Testis (tissue), 3 donors: ENCODE measurements around the gene ANXA10. TPM values are rescaled to one million over a fixed set of nuclear protein-coding genes. Genes with fewer than 3 reads are reported as not detected.

Source experiments
- DNase-seq: peaks from one replicate; pipeline ENCODE4 v3.0.0-alpha.2; 2019
- H3K27ac ChIP-seq, 2 donors: fragments of 200-600 bp; sonication (generic); one replicate each; pipeline ENCODE4 v1.5.1; 2019
- H3K27me3 ChIP-seq: fragments of 200-600 bp; sonication (generic); one replicate; pipeline ENCODE4 v1.5.1; 2019
- H3K36me3 ChIP-seq: fragments of 200-600 bp; sonication (generic); one replicate; pipeline ENCODE4 v1.5.1; 2017; ENCODE audit warnings: low read depth; ENCODE audit errors: missing control alignments
- H3K4me1 ChIP-seq: fragments of 200-600 bp; sonication (generic); one replicate; pipeline ENCODE4 v1.5.1; 2019
- H3K4me3 ChIP-seq, 2 donors: fragments of 200-600 bp; sonication (generic); one replicate each; pipeline ENCODE4 v1.5.1; 2017 to 2019
- H3K9me3 ChIP-seq: fragments of 200-600 bp; sonication (generic); one replicate; pipeline ENCODE4 v1.5.1; 2017
- CTCF ChIP-seq, 3 experiments: fragments of 450-650 bp in 2 of 3; fragments of 200-600 bp in 1 of 3; sonication (generic) in 1 of 3; IDR thresholded peaks; one replicate each; pipeline ENCODE4 v1.5.1; 2016 to 2019; ENCODE audit warnings: antibody characterized with exemption in 3 of 3, mild to moderate bottlenecking in 2 of 3, moderate library complexity in 1 of 3
- POLR2A ChIP-seq: fragments of 450-650 bp; IDR thresholded peaks from one replicate; pipeline ENCODE4 v1.6.1; 2017; ENCODE audit warnings: antibody characterized with exemption, mild to moderate bottlenecking, moderate library complexity
- WGBS, 2 donors: methylation state at CpG; one replicate each; pipeline ENCODE4 v1.1.5; 2018; 5-methylcytosine and 5-hydroxymethylcytosine counted together
- intact Hi-C: fragments of 100-400 bp; cut with DNase I; formaldehyde crosslinking; loops from one replicate; pipeline ENCODE4 v1.15.1; 2023; ENCODE audit warnings: low total_unique reads
- polyA plus RNA-seq: library from polyadenylated mRNA; stranded (reverse); fragments of 350-450 nt; fragmentation: Illumina TruSeq; extraction: RNeasy Lipid Tissue Mini Kit (QIAGEN cat#74804); gene quantifications from one replicate; pipeline ENCODE4 v1.2.3, GENCODE V29; 2014; ENCODE audit warnings: low read depth, low replicate concordance; ENCODE audit not compliant: insufficient read depth
- total RNA-seq, 2 donors: library from RNA; depleted of rRNA; stranded (reverse); fragments of >200 nt; gene quantifications; one replicate each; pipeline ENCODE4 v1.2.3, GENCODE V29; 2016

The ANXA10 gene
- total and polyA plus RNA-seq, 3 donors from 2014 or later, result 0.25 to 2.7 (median 0.71) TPM

DNA sequence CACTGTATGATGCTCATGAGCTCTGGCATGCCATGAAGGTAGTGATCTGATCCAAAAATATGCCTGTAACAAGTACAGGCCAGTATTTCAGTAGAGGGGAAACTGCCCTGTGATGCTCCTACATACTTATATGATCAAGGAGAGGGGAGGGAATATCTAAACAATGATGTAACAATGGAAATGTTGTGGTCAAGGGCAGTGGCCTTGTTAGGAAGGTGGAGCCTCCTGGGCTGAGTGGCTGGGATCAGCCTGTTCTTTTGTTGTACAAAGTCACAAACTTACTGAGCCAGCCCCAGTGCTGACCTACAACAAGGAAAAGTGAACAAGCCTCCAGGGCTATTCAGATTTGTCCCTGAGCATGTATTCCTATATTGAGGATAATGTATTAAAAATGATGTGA lies 70.3 kb downstream of the ANXA10 start:
- Histone ChIP-seq H3K36me3 (no peaks in the 10 kb centered on the region), H3K9me3 (no peaks in the 10 kb centered on the region), H3K4me1 (peaks cover 4% of the 10 kb centered on the region), H3K27ac (no peak overlapping the region), H3K4me3 (no peak overlapping the region), H3K27me3 (no peaks in the 10 kb centered on the region)
- intact Hi-C loops, result no loop called here
- DNase-seq, result peak; percentile 26
- TF ChIP-seq POLR2A (no peak), CTCF (IDR thresholded peaks at IDR 0.05) (no peak)

DNA sequence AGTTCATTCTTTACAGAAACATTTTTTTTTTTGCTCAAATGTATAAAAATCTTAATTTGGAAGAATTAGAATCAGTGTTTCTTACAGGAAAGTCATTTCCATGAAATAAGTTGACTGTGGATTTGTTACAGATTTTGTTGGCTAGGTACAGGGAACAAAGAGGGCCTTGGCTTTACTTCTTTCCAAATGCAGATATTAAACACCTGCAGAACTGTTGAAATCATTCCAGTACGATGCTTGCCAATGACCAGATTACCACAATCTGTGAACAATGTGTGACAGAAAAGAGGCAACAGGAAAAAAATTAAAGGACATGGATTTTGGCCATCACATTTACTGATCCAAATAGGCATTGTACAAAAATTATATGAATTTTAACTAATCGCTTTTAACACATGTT lies 70.8 kb downstream of the ANXA10 start:
- Histone ChIP-seq H3K4me1 (peaks cover 4% of the 10 kb centered on the region), H3K27ac (no peak overlapping the region), H3K36me3 (no peaks in the 10 kb centered on the region), H3K27me3 (no peaks in the 10 kb centered on the region), H3K9me3 (no peaks in the 10 kb centered on the region), H3K4me3 (no peak overlapping the region)
- DNase-seq, result no peak
- intact Hi-C loops, result no loop called here
- 43% methylated on average over 2 of the region's 2 CpGs for WGBS, 2 donors
- TF ChIP-seq POLR2A, result no peak
- no peak for TF ChIP-seq CTCF (IDR thresholded peaks at IDR 0.05)

DNA sequence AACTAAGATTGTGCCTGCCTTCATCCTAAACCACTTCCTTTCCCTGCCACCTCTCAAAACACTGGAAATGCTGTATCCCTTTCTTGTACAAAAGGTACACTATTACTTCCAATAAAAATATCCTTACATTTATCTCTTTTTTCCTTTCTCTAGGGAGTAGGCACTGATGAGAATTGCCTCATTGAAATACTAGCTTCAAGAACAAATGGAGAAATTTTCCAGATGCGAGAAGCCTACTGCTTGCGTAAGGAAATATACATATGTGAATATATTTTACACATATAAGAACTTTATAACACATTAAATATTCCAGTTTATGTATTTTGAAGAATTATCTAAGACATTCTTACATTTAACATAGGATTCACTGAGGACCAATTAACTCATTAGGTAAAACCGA lies 71.7 kb downstream of the ANXA10 start:
- Histone ChIP-seq H3K4me1 (peaks cover 4% of the 10 kb centered on the region), H3K27me3 (no peaks in the 10 kb centered on the region), H3K4me3 (no peak overlapping the region), H3K36me3 (no peaks in the 10 kb centered on the region), H3K9me3 (no peaks in the 10 kb centered on the region), H3K27ac (no peak overlapping the region)
- no peak for TF ChIP-seq POLR2A
- TF ChIP-seq CTCF (IDR thresholded peaks at IDR 0.05), result no peak
- DNase-seq, result no peak
- 71 to 94% methylated on average over 3 of the region's 3 CpGs for WGBS, 2 donors
- intact Hi-C loops, result no loop called here

DNA sequence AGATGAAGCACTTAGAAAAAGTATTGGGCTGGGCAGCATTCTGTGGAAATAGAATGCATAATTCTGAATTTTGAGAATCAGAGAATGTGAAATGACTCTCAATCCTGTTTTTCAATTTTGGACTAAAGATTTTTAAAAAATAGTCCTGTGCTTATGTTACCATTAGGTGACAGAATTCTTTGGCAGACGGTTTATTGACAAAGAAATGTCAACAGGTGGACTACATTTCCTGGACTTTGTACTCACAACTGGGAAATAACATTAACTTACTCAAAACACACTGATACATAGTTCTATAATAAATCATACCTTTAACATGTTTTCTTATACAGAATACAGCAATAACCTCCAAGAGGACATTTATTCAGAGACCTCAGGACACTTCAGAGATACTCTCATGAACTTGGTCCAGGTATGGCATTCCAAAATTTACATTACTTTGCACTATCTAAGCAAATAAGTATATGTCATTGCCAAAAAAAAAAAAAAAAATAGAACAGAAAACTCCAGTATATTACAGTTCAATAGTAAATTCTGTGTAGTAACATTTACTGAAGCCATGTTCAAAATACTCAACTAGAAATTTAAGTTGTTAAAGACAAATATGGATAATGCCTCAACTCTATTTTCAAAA lies 72.7 kb downstream of the ANXA10 start:
- H3K4me1 ChIP-seq, result peaks cover 4% of the 10 kb centered on the region
- no peaks in the 10 kb centered on the region for H3K27me3 ChIP-seq
- no peak overlapping the region for H3K27ac ChIP-seq
- intact Hi-C loops, result no loop called here
- WGBS, 2 donors, result 84 to 87% methylated on average over 1 of the region's 1 CpG
- H3K4me3 ChIP-seq, result no peak overlapping the region
- TF ChIP-seq CTCF (IDR thresholded peaks at IDR 0.05) (no peak), POLR2A (no peak)
- no peak for DNase-seq
- no peaks in the 10 kb centered on the region for H3K36me3 ChIP-seq
- H3K9me3 ChIP-seq, result no peaks in the 10 kb centered on the region

DNA sequence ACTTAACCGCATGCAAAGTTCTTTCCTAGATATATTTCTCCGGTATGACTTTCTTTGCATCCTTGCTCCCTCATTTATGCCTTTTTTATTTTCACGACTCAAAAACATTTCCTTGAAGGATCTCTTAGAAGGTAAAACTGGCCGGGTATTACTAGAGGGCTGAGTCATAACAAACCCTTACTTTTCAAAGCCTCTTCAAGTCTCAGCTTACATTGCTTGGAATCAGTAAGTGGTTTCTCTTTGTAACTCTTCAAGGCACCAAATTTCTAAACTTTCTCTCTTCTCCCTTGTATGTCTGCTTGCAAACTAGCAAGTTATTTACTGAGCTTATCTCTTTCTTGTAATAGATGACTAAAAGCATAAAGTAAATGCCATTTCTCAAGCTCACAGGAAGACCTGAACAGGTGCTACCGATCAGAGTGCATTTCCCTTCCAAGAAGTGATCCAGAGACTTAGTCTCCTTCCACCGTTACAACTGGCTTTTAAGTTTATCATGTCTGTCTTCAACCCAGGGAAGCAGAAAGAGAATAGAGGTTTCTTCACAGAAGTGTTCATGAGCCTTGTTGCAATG lies 75.5 kb downstream of the ANXA10 start:
- intact Hi-C loops, result no loop called here
- Histone ChIP-seq H3K27ac (no peak overlapping the region), H3K4me3 (no peak overlapping the region), H3K4me1 (peaks cover under 1% of the 10 kb centered on the region), H3K27me3 (no peaks in the 10 kb centered on the region), H3K9me3 (no peaks in the 10 kb centered on the region), H3K36me3 (no peaks in the 10 kb centered on the region)
- DNase-seq, result no peak
- TF ChIP-seq POLR2A, result no peak
- TF ChIP-seq CTCF (IDR thresholded peaks at IDR 0.05), result no peak
- WGBS, 2 donors, result 80 to 86% methylated on average over 6 of the region's 6 CpGs
